HL-60/S4 (cell line): ENCODE results near the gene YTHDF1.
"Not testable (repeated sequence)": the region's sequence is repeated elsewhere in the genome, so short reads cannot be mapped to it uniquely, and the experiment has no call there.

Experiments used
- in situ Hi-C: fragments of 300-500 bp; cut with MboI; formaldehyde crosslinking; loops from 2 replicates; pipeline ENCODE4 v1.14.3; 2022; ENCODE audit warnings: low sequenced_read_pairs

The YTHDF1 gene

GRCh38 chr20:63160641-63161175 is 55.2 kb downstream of the YTHDF1 start:
- in situ Hi-C loops, result no loop called here

- in situ Hi-C loops, result no loop called here
These were observed 55.9 kb downstream of the YTHDF1 start for GRCh38 chr20:63159826-63160640.

GRCh38 chr20:63159251-63159650 is 56.7 kb downstream of the YTHDF1 start:
- in situ Hi-C loops, result not testable (repeated sequence)

- in situ Hi-C loops, result no loop called here
These were observed 57.1 kb downstream of the YTHDF1 start for GRCh38 chr20:63158845-63159244.

GRCh38 chr20:63158352-63158751 is 57.6 kb downstream of the YTHDF1 start:
- in situ Hi-C loops, result no loop called here

- in situ Hi-C loops, result not testable (repeated sequence)
These were observed 58.5 kb downstream of the YTHDF1 start for GRCh38 chr20:63157431-63157830.

- in situ Hi-C loops, result no loop called here
These were observed 59.7 kb downstream of the YTHDF1 start for GRCh38 chr20:63156221-63156671.

- in situ Hi-C loops, result no loop called here
These were observed 60.4 kb downstream of the YTHDF1 start for GRCh38 chr20:63155266-63156165.

GRCh38 chr20:63154395-63154794 is 61.5 kb downstream of the YTHDF1 start:
- in situ Hi-C loops, result no loop called here

- in situ Hi-C loops, result no loop called here
These were observed 62.4 kb downstream of the YTHDF1 start for GRCh38 chr20:63153254-63154221.

GRCh38 chr20:63152322-63153253 is 63.3 kb downstream of the YTHDF1 start:
- in situ Hi-C loops, result no loop called here

GRCh38 chr20:63151554-63152321 is 64.2 kb downstream of the YTHDF1 start:
- in situ Hi-C loops, result no loop called here

GRCh38 chr20:63150911-63151531 is 64.9 kb downstream of the YTHDF1 start:
- in situ Hi-C loops, result no loop called here

GRCh38 chr20:63150391-63150898 is 65.5 kb downstream of the YTHDF1 start:
- in situ Hi-C loops, result no loop called here

- in situ Hi-C loops, result no loop called here
These were observed 66.3 kb downstream of the YTHDF1 start for GRCh38 chr20:63149531-63150192.

- in situ Hi-C loops, result no loop called here
These were observed 67.2 kb downstream of the YTHDF1 start for GRCh38 chr20:63148696-63149095.

- in situ Hi-C loops, result no loop called here
These were observed 68.4 kb downstream of the YTHDF1 start for GRCh38 chr20:63147532-63147931.
